Skin epidermis (tissue), 12 donors: ENCODE results near the gene TSTD2.

Experiments used
- H3K27ac ChIP-seq, 21 experiments: fragments of 200-600 bp; sonication (generic) in 11 of 21; one replicate each; pipeline ENCODE4 v1.5.0; 2020; ENCODE audit warnings: mild to moderate bottlenecking in 3 of 21, inconsistent platforms in 2 of 21, moderate library complexity in 2 of 21
- H3K4me3 ChIP-seq, 7 experiments: fragments of 200-600 bp; sonication (generic) in 2 of 7; one replicate each; pipeline ENCODE4 v1.5.0; 2020; ENCODE audit warnings: inconsistent platforms in 2 of 7, mild to moderate bottlenecking in 2 of 7, moderate library complexity in 1 of 7

Gene TSTD2

GRCh38 chr9:97568461-97569275 lies 64.5 kb downstream of the TSTD2 start:
- Histone ChIP-seq H3K27ac (no peak overlapping the region), H3K4me3 (no peak overlapping the region)

- Histone ChIP-seq H3K27ac (no peak overlapping the region), H3K4me3 (no peak overlapping the region)
Observed at GRCh38 chr9:97567894-97568202, 65.3 kb downstream of the TSTD2 start.

GRCh38 chr9:97567182-97567893 lies 65.8 kb downstream of the TSTD2 start:
- Histone ChIP-seq H3K27ac (no peak overlapping the region), H3K4me3 (no peak overlapping the region)

- peak overlapping the region in 2 of 21 experiments; percentile 16 to 29 for H3K27ac ChIP-seq
Observed at GRCh38 chr9:97565262-97565661, 67.9 kb downstream of the TSTD2 start.

GRCh38 chr9:97564291-97565175 lies 68.6 kb downstream of the TSTD2 start:
- no peak overlapping the region for H3K4me3 ChIP-seq
- H3K27ac ChIP-seq = peak overlapping the region in 4 of 21 experiments; percentile 16 to 34 (median 30)

More at GRCh38 chr9:97565262-97565661, 67.9 kb downstream of the TSTD2 start:
- no peak overlapping the region for H3K4me3 ChIP-seq

GRCh38 chr9:97563458-97564135 lies 69.6 kb downstream of the TSTD2 start:
- H3K27ac ChIP-seq = peak overlapping the region in 1 of 21 experiments; percentile 31
- H3K4me3 ChIP-seq = no peak overlapping the region

- Histone ChIP-seq H3K4me3 (no peak overlapping the region), H3K27ac (no peak overlapping the region)
Observed at GRCh38 chr9:97562542-97562941, 70.6 kb downstream of the TSTD2 start.

GRCh38 chr9:97561501-97561900 lies 71.7 kb downstream of the TSTD2 start:
- Histone ChIP-seq H3K27ac (no peak overlapping the region), H3K4me3 (no peak overlapping the region)

GRCh38 chr9:97560851-97561250 lies 72.3 kb downstream of the TSTD2 start:
- no peak overlapping the region for H3K4me3 ChIP-seq
- H3K27ac ChIP-seq = no peak overlapping the region

- H3K4me3 ChIP-seq = no peak overlapping the region
- no peak overlapping the region for H3K27ac ChIP-seq
Observed at GRCh38 chr9:97560154-97560553, 73.0 kb downstream of the TSTD2 start.

GRCh38 chr9:97559111-97559514 lies 74.1 kb downstream of the TSTD2 start:
- H3K4me3 ChIP-seq = no peak overlapping the region
- no peak overlapping the region for H3K27ac ChIP-seq

GRCh38 chr9:97558701-97559101 lies 74.5 kb downstream of the TSTD2 start:
- H3K4me3 ChIP-seq = no peak overlapping the region
- peak overlapping the region in 1 of 21 experiments; percentile 70 for H3K27ac ChIP-seq

GRCh38 chr9:97557606-97558095 lies 75.5 kb downstream of the TSTD2 start:
- peak overlapping the region in 3 of 21 experiments; percentile 20 to 62 (median 38) for H3K27ac ChIP-seq
- H3K4me3 ChIP-seq = no peak overlapping the region

GRCh38 chr9:97556721-97557605 lies 76.2 kb downstream of the TSTD2 start:
- peak overlapping the region in 3 of 21 experiments; percentile 20 to 62 (median 38) for H3K27ac ChIP-seq
- no peak overlapping the region for H3K4me3 ChIP-seq

- Histone ChIP-seq H3K4me3 (no peak overlapping the region), H3K27ac (peak overlapping the region in 1 of 21 experiments; percentile 62)
Observed at GRCh38 chr9:97556036-97556720, 77.0 kb downstream of the TSTD2 start.

- Histone ChIP-seq H3K4me3 (no peak overlapping the region), H3K27ac (no peak overlapping the region)
Observed at GRCh38 chr9:97555164-97555563, 78.0 kb downstream of the TSTD2 start.

- Histone ChIP-seq H3K4me3 (no peak overlapping the region), H3K27ac (no peak overlapping the region)
Observed at GRCh38 chr9:97554566-97555075, 78.5 kb downstream of the TSTD2 start.

GRCh38 chr9:97553841-97554240 lies 79.3 kb downstream of the TSTD2 start:
- Histone ChIP-seq H3K4me3 (no peak overlapping the region), H3K27ac (no peak overlapping the region)
